ENCODE measurements around the gene DDB1. TPM values are rescaled to one million over a fixed set of nuclear protein-coding genes. Genes with fewer than 3 reads are reported as not detected.

The DDB1 gene
- total RNA-seq, result 100 to 1,000 TPM; 221 to 244 TPM

DNA sequence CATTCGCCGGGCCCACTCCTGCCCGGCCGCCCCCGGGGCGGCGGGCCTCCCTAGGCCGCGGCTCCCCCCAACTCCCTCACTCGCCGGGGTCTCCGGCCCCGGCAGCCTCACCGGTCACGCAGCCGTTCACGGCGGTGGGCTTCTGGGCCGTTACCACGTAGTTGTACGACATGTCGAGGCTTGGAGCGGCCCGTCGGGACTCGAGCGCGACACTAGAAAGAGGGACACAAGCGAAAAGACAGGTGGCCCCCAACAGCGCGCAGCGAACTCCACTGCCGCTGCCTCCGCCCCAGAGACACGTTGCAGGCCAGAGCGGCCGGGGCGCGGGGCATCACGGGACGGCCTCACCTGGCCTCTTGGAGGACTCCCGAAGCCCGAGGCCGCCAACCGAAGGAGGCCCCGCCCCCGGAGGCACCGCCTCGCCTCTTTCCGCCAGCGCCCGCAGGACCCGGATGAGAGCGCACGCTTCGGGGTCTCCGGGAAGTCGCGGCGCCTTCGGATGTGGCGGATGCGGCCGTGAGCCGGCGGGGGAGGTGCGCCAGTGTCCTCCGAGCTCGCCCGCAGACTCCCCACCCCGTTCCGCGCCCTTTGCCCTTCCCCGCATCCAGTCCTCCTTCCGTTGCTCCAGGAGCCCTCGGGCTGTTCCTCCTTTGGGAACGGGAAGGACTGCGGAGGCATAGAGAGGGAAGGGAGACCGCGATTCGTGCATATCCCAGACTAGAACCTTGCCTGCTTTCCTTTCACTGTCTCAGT is at the start of gene DDB1, which contains the start of gene TKFC:
Gene DDB1, minus strand, starts transcription at position 309 of the 753 bp plus-strand sequence. Its CDS starts 137 bp downstream, at position 172.
Gene TKFC, plus strand, starts transcription at position 432 of the 753 bp plus-strand sequence. CDS start 1,501 bp downstream, outside the sequence.
- Mint-ChIP-seq H3K36me3 (peaks cover 29 to 47% of the 10 kb centered on the region in 2 donors), H3K27ac (peak within 1 kb of the TSS; percentile 96 to 99), H3K9me3 (no peaks in the 10 kb centered on the region)
- ATAC-seq (peak; percentile 93 to 95), DNase-seq (ENCODE audit: low spot score in 2 of 2) (peak; percentile 95 to 99)

GRCh38 chr11:61380884-61381283 is 48.0 kb upstream of the DDB1 start:
- no peaks in the 10 kb centered on the region for H3K9me3 Mint-ChIP-seq
- DNase-seq (ENCODE audit: low spot score in 2 of 2), result no peak
- ATAC-seq, result no peak
- H3K27ac Mint-ChIP-seq, result no peak overlapping the region
- peaks cover 0 to 7% of the 10 kb centered on the region in 2 donors for H3K36me3 Mint-ChIP-seq

DNA sequence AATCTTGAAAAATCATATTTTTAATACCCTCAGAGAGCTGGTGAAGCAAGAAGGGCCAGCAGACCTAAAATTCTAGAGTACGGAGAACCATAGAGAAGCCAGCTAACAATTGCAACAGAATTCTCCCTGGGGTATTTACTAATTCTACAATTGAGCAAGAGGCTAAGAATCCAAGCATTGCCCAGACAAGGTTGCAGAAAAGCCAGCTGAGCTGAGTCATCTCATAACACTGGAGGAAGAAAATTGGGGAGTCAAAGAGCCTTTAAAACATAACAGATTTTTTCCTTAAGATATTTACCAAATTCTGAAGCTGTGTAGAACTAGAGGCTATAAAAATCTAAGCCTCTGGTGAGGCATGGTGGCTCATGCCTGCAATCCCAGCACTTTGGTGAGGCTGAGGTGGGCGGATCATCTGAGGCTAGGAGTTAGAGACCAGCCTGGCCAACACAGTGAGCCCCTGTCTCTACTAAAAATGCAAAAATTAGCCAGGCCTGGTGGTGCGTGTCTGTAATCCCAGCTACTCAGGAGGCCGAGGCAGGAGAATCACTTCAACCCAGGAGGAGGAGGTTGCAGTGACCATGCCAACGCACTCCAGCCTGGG is 45.9 kb upstream of the DDB1 start:
- no peak for ATAC-seq
- peaks cover 0 to 12% of the 10 kb centered on the region in 2 donors for H3K36me3 Mint-ChIP-seq
- H3K27ac Mint-ChIP-seq, result peak overlapping the region in 1 of 2 donors; percentile 60
- no peaks in the 10 kb centered on the region for H3K9me3 Mint-ChIP-seq
- DNase-seq (ENCODE audit: low spot score in 2 of 2), result no peak

DNA sequence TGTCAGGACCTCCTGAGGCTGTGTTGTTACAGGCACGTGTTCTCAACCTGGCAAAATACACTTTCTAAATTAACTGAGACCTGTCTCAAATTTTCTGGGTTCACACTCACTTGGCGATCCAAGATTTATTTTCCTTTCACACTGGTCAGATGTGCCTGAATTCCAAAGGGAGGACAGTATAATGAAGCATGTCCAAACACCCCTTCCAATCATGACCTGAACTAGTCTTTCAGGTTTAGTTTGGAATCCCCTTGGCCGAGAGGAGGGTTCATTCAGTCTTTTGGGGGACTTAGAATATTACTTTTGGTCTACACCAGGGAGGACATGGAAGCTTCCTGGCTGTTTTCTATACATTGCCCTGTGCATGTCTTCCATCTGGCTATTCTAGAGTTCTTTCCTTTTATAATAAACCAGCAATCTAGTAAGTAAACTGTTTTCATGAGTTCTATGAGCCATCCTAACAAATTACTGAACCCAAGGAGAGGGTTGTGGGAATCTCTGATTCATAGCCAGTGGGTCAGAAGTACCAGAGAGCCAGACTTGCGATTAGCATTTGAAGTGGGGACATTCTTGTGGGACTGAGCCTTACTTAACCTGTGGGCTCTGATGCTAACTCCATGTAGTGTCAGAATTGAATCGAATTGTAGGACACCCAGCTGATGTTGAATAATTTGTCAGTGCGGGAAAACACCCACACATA is 44.7 kb upstream of the DDB1 start:
- no peak for ATAC-seq
- DNase-seq (ENCODE audit: low spot score in 2 of 2), result no peak
- Mint-ChIP-seq H3K27ac (no peak overlapping the region), H3K9me3 (no peaks in the 10 kb centered on the region), H3K36me3 (peaks cover 0 to 19% of the 10 kb centered on the region in 2 donors)

DNA sequence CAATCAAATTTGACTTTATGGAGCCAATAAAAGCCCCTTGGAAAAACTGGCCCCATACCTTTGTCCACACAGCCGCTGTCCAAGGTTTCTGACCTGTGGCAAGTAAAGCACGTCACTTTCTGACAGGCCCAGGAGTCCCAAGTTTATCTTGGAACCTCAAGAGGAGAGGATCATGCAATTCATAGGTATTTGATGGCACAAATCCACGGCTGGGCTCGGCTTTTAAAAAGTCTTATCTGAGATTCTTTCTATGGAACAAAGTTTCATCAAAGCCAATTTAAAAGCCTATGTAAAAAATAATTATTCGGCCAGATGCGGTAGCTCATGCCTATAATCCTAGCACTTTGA is 42.8 kb upstream of the DDB1 start:
- DNase-seq (ENCODE audit: low spot score in 2 of 2) (no peak), ATAC-seq (no peak)
- Mint-ChIP-seq H3K27ac (no peak overlapping the region), H3K36me3 (peaks cover 0 to 33% of the 10 kb centered on the region in 2 donors), H3K9me3 (no peaks in the 10 kb centered on the region)

- peaks cover 7 to 46% of the 10 kb centered on the region in 2 donors for H3K36me3 Mint-ChIP-seq
Observed at GRCh38 chr11:61372659-61373420, 39.9 kb upstream of the DDB1 start.

DNA sequence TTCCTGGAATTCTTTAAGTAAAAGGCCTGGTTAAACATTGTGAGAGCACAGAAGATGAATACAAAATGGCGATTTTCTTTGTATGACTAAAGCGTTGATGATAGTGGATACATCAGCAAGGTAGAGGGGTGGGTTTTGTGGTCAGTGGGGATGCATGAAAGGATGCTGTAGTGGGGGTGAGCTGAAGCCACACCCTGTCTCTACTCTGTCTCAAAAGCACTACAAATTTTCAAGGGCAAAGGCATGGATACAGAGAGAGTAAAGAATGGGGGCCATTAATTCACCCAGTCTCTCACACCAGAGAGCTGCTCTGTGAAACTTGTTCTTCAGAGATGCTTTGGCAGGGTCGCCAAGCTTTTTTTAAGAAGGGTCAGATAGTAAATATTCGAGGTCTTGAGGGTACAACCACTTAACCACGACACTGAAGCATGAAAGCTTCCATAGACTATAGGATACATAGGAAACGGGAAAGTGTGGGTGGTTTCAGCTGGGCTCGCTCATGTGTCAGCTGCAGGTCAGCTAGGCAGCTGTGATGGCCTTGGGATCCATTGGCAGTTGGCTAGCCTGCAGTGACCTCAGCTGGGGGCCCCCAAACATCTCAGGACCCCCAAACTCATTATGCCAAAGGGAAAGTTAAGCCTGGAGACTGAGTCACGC is 37.6 kb upstream of the DDB1 start:
- ATAC-seq, result peak; percentile 56 to 74
- Mint-ChIP-seq H3K9me3 (no peaks in the 10 kb centered on the region), H3K36me3 (peaks cover 7 to 40% of the 10 kb centered on the region in 2 donors), H3K27ac (peak overlapping the region; percentile 48 to 85)
- no peak for DNase-seq (ENCODE audit: low spot score in 2 of 2)

More at GRCh38 chr11:61372659-61373420, 39.9 kb upstream of the DDB1 start:
- DNase-seq (ENCODE audit: low spot score in 2 of 2) (no peak), ATAC-seq (no peak)
- no peaks in the 10 kb centered on the region for H3K9me3 Mint-ChIP-seq
- H3K27ac Mint-ChIP-seq, result no peak overlapping the region

- peak overlapping the region; percentile 48 to 85 for H3K27ac Mint-ChIP-seq
- peaks cover 7 to 35% of the 10 kb centered on the region in 2 donors for H3K36me3 Mint-ChIP-seq
- peak in 1 of 2 donors; percentile 68 for ATAC-seq
- no peak for DNase-seq (ENCODE audit: low spot score in 2 of 2)
- no peaks in the 10 kb centered on the region for H3K9me3 Mint-ChIP-seq
Observed at GRCh38 chr11:61369372-61370348, 36.8 kb upstream of the DDB1 start.

- no peaks in the 10 kb centered on the region for H3K9me3 Mint-ChIP-seq
- H3K27ac Mint-ChIP-seq, result no peak overlapping the region
- no peak for DNase-seq (ENCODE audit: low spot score in 2 of 2)
- no peak for ATAC-seq
- H3K36me3 Mint-ChIP-seq, result peaks cover 17 to 34% of the 10 kb centered on the region in 2 donors
Observed at GRCh38 chr11:61368646-61369045, 35.7 kb upstream of the DDB1 start.

DNA sequence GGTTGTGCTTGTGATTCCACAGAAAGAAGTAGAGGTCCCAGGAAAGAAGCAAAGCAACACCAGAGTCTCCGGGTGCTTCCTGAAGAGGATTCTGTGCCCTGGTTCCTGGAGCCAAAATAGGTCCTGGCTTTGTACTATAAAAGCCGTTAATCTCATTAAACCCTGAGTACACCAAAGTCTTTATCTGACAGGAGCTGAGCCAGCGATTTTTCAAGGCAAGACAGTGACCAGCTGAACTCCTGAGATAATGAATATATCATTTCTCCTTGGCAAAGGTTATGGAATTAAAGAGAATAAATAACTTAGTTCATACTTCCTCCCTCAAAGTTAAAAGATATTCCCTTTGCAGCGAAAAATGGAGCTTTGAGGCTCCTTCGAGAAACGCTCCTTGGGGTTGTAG is 34.5 kb upstream of the DDB1 start:
- H3K27ac Mint-ChIP-seq, result no peak overlapping the region
- DNase-seq (ENCODE audit: low spot score in 2 of 2), result no peak
- ATAC-seq, result no peak
- no peaks in the 10 kb centered on the region for H3K9me3 Mint-ChIP-seq
- H3K36me3 Mint-ChIP-seq, result peaks cover 26 to 33% of the 10 kb centered on the region in 2 donors

DNA sequence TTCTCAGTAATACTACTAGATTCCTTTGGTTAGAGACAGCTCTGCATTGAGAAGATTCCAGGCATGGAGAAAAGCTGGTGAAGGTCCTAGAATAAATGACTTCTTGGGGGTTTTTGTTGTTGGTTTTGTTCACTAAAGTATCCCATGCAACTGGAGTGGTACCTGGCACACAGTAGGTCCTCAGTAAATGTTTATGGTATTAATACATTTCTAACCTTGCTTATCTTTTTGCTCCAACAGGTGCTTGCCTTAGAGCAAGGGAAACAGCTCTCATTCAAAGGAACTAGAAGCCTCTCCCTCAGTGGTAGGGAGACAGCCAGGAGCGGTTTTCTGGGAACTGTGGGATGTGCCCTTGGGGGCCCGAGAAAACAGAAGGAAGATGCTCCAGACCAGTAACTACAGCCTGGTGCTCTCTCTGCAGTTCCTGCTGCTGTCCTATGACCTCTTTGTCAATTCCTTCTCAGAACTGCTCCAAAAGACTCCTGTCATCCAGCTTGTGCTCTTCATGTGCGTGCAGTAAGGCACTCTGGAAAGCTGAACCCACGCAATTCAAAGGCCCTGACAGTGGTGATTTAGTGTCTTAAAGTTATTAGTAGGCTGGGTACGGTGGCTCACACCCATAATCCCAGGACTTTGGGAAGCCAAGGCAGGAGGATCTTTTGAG is 31.2 kb upstream of the DDB1 start:
- ATAC-seq (no peak), DNase-seq (ENCODE audit: low spot score in 2 of 2) (no peak)
- peaks cover 17 to 30% of the 10 kb centered on the region in 2 donors for H3K36me3 Mint-ChIP-seq
- peak overlapping the region in 1 of 2 donors; percentile 92 for H3K27ac Mint-ChIP-seq
- H3K9me3 Mint-ChIP-seq, result no peaks in the 10 kb centered on the region

DNA sequence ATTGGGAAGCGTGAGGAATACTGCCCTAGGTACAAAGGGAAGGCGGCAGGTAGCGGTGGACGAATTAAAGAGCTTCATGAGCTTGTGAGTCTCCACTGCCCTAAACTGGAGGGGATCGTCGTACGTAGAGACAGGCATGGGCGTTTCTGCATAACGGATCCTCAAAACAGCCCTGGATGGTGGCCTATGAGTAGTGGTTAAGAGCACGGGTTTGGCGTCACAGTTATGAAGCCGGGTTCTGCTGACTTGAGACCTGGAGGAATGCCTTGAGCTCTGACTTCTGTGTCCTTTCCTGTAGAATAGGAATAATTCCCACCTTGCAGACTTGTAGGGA is 29.6 kb upstream of the DDB1 start:
- DNase-seq (ENCODE audit: low spot score in 2 of 2) (peak in 1 of 2 donors; percentile 19), ATAC-seq (peak; percentile 13 to 46)
- peaks cover 17 to 30% of the 10 kb centered on the region in 2 donors for H3K36me3 Mint-ChIP-seq
- no peaks in the 10 kb centered on the region for H3K9me3 Mint-ChIP-seq
- H3K27ac Mint-ChIP-seq, result peak overlapping the region; percentile 92 to 100

DNA sequence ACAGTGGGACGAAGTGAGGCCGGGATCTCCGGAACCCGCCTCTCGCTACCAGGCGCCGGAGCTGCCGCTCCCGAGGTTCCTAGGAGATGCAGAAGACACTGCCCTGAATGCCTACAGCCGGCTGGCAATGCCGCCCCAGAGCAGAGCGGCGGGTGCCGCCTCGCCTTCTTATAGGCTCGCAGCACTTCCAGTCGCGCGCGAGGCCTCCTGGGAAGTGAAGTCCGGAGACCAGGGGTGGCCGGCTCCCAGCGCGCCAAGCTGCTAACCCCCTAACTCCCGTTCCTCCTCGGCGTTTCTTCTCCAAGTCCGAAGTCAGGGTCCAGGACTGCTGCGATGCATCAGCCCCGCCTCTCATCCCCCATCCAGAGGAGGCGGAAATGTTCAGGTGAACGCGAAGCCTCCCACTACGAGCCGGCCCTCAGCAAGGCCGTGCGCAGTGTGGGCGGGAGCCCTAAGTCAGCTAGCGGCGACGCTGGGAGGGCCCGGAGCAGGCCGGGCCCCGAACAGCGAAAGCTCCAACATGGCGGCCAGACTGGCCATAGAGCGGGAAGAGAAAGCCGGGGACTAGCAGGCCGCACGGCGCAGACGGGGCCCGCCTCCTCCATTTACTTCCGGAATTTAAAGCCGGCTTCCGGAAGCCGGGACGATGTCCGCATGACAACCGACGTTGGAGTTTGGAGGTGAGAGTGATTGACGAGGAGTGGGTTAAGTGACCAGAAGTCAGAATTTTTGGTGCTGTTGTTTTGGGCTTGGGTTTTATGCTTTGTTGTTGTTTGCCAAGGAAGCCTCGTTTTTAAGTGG is 29.0 kb upstream of the DDB1 start, which contains the start of the genes CYB561A3 and TMEM138:
Gene CYB561A3, minus strand, starts transcription at position 142 of the 801 bp plus-strand sequence. CDS start 5,169 bp downstream, outside the sequence.
Gene TMEM138, plus strand, starts transcription at position 634 of the 801 bp plus-strand sequence. CDS start 2,017 bp downstream, outside the sequence.
- H3K27ac Mint-ChIP-seq, result peak within 1 kb of the TSS; percentile 92 to 100
- DNase-seq (ENCODE audit: low spot score in 2 of 2), result peak; percentile 89
- peaks cover 17 to 30% of the 10 kb centered on the region in 2 donors for H3K36me3 Mint-ChIP-seq
- H3K9me3 Mint-ChIP-seq, result no peaks in the 10 kb centered on the region
- ATAC-seq, result peak; percentile 94

Data from activated naive CD4-positive, alpha-beta T cell treated with anti-CD3 and anti-CD28 coated beads, Interleukin-2, amount 50 U/mL, for 72 hours (primary cell).